GM06990 (cell line): ENCODE results near the gene NPR2.

Experiments used
- DNase-seq: peaks from one replicate; pipeline ENCODE4 v3.0.0-alpha.2; 2011; ENCODE audit not compliant: insufficient read length; ENCODE audit errors: extremely low read depth
- H3K27me3 ChIP-seq: replicated peaks from 2 replicates; pipeline ENCODE4 v1.6.0; 2011; ENCODE audit warnings: low read length; ENCODE audit not compliant: control insufficient read depth, insufficient read depth
- H3K36me3 ChIP-seq: 2 replicates; pipeline ENCODE4 v1.5.1; 2011; ENCODE audit warnings: low read length; ENCODE audit not compliant: control insufficient read depth, insufficient read depth
- H3K4me3 ChIP-seq: replicated peaks from 2 replicates; pipeline ENCODE4 v1.5.1; 2011; ENCODE audit warnings: low read depth, mild to moderate bottlenecking, control low read depth, low read length
- TF ChIP-seq, protein P1 (sequence below): IDR thresholded peaks from 2 replicates; pipeline ENCODE4 v1.5.1; 2011; ENCODE audit warnings: low read length, control low read depth, mild to moderate bottlenecking, inconsistent platforms; ENCODE audit not compliant: insufficient read depth, poor library complexity, severe bottlenecking

Gene NPR2

DNA sequence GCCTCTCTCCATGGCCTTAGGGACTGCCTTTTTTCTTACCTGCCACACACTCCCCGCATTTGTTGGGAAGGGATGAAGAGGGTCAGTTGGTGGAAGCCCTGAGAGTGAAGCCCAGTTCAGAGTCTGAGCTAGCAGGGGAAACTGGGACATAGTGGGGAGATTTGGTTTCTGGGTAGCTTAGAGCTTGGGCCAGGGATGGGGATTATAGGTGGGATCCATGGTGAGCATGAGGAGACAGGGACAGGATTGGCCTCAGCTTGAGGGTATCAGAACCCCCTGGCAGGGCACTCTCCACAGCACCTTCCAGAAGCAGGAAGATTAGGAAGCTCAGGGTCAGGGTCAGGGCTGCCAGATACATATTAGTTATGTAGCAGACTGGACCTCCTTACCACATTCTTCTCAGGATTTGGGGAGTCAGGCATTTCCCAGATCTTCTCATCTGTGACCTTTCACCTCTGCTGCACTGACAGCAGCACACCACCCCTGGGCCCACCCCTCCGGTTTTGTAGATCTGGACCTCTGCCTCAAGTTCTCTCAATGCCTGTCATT lies 61.0 kb downstream of the NPR2 start:
- TF ChIP-seq, protein P1, sequence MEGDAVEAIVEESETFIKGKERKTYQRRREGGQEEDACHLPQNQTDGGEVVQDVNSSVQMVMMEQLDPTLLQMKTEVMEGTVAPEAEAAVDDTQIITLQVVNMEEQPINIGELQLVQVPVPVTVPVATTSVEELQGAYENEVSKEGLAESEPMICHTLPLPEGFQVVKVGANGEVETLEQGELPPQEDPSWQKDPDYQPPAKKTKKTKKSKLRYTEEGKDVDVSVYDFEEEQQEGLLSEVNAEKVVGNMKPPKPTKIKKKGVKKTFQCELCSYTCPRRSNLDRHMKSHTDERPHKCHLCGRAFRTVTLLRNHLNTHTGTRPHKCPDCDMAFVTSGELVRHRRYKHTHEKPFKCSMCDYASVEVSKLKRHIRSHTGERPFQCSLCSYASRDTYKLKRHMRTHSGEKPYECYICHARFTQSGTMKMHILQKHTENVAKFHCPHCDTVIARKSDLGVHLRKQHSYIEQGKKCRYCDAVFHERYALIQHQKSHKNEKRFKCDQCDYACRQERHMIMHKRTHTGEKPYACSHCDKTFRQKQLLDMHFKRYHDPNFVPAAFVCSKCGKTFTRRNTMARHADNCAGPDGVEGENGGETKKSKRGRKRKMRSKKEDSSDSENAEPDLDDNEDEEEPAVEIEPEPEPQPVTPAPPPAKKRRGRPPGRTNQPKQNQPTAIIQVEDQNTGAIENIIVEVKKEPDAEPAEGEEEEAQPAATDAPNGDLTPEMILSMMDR: no peak
- DNase-seq: no peak
- no peak overlapping the region for H3K4me3 ChIP-seq
- H3K36me3 ChIP-seq: no peaks in the 10 kb centered on the region
- no peaks in the 10 kb centered on the region for H3K27me3 ChIP-seq

DNA sequence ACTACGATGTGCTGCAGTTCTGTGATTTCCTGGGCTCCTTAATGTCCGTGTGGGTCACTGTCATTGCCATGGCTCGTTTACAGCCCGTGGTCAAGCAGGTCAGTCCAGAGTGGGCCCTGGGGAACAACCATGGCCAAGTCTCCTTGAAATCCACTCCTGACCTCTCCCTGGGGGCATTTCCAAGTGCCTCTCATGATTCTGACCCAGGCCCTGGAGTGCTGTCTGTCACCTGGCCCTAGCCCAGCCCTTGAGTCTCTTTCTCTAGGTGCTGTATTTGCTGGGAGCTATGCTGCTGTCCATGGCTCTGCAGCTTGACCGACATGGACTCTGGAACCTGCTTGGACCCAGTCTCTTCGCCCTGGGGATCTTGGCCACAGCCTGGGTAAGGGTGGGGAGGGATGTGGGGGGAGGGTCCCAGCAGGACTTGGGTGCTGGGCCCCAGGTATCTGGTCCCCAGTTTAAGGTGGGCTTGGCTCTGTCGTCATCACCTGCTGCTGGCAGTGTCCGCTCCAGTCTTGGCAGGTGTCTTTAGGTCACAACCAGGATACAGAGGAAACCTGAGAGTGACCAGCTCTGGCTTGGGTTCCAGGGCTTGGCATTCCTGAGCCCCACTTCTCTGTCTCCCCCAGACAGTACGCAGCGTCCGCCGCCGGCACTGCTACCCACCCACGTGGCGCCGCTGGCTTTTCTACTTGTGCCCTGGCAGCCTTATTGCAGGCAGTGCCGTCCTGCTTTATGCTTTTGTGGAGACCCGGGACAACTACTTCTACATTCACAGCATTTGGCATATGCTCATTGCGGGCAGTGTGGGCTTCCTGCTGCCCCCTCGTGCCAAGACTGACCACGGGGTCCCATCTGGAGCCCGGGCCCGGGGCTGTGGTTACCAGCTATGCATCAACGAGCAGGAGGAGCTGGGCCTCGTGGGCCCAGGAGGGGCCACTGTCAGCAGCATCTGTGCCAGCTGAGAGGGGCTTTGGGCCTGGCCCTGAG lies 61.8 kb downstream of the NPR2 start:
- TF ChIP-seq, protein P1: no peak
- Histone ChIP-seq H3K4me3 (no peak overlapping the region), H3K36me3 (no peaks in the 10 kb centered on the region), H3K27me3 (no peaks in the 10 kb centered on the region)
- no peak for DNase-seq

DNA sequence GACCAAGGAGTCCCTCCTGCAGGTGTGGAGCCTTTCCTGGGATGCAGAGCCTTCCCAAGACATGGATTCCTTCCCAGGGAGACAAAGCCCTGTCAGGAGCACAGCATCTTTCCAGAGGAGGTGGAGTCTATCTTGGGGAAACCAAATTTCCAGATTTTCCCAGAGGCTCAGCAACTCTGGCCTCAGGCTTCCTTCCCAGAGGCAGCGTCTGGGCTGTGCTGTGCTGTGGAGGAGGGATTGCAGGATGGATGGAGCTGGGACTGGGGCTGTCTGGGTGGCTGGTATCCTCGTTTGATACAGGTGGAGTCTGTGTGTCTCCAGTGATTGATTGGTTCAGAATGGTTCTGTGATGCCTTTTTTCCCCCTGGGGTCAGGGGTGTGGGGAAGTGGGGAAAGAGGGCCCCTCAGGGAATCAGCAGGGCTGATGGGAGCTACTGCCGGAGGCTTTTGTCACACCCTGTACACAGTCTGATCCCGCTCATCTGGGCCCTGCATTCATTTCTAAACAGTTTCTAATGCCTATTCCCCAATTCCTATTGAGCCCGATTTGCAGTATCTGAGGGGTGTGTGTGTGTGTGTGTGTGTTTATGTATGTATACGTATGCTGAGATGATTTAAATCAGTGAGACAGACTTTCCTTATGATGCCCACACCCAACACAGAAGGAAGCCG lies 62.8 kb downstream of the NPR2 start:
- H3K27me3 ChIP-seq: no peaks in the 10 kb centered on the region
- no peak for DNase-seq
- TF ChIP-seq, protein P1: no peak
- H3K4me3 ChIP-seq: no peak overlapping the region
- H3K36me3 ChIP-seq: no peaks in the 10 kb centered on the region

DNA sequence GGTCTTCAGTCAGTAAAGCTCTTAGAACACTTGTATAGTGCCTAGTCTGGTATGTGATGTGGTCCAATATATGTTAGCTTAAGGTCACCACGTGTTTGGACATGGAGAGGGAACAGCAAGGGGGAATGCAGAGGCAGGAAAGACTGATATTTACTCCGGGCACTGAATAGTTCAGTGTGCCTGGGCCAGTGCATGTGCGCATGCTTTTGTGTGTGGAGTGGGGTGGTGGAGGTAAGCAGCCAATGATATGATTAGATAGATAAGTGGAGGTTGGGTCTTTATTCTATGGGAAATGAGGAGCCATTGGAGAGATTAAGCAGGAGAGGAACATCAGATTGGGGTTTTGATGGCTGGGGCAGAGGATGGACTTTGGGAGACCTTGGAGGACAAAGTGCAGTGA lies 64.8 kb downstream of the NPR2 start:
- DNase-seq: no peak
- H3K36me3 ChIP-seq: no peaks in the 10 kb centered on the region
- TF ChIP-seq, protein P1: no peak
- no peak overlapping the region for H3K4me3 ChIP-seq
- no peaks in the 10 kb centered on the region for H3K27me3 ChIP-seq

DNA sequence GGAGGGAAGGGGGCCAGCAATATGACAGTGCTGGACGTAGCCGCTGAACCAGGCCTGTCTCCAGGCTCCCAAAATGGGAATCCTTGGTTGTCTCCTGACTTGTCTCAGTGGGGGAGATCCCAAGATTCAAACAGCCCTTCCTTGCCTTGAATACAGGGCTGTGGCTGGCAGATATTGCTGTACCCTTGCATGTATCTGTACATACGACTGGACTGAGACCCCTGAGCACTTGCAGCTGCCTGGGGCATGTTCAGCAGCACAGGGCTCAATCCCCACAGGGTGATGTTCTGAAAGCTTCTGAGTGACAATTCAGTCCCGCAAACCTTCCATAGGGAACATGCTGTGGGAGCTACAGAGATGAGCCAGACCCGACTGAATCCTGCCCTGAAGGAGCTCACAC lies 65.5 kb downstream of the NPR2 start:
- Histone ChIP-seq H3K36me3 (no peaks in the 10 kb centered on the region), H3K27me3 (no peaks in the 10 kb centered on the region), H3K4me3 (no peak overlapping the region)
- DNase-seq: no peak
- TF ChIP-seq, protein P1: no peak
